H1 (cell line): ENCODE measurements around the gene LRP3. TPM values are rescaled to one million over a fixed set of nuclear protein-coding genes. Genes with fewer than 3 reads are reported as not detected.

ENCODE experiments used
- ASH2L ChIP-seq: fragments of 200-600, 300-600 bp; sonication (generic); IDR thresholded peaks from one replicate; pipeline ENCODE4 v1.7.1; 2017; ENCODE audit warnings: low read length
- BACH1 ChIP-seq: IDR thresholded peaks from 2 replicates; pipeline ENCODE4 v1.6.1; 2012; ENCODE audit warnings: low read length, improper control_type of control experiment
- CHD2 ChIP-seq: IDR thresholded peaks from 2 replicates; pipeline ENCODE4 v1.6.1; 2012; ENCODE audit warnings: low read length, improper control_type of control experiment
- HDAC2 ChIP-seq, 2 experiments: fragments of 300-600 bp in 1 of 2; sonication (generic) in 1 of 2; IDR thresholded peaks; 2 replicates each; pipeline ENCODE4 v1.6.1; 2011 to 2012; ENCODE audit warnings: low read depth in 2 of 2, low read length in 2 of 2, mild to moderate bottlenecking in 2 of 2, moderate library complexity in 2 of 2, borderline replicate concordance in 1 of 2, inconsistent platforms in 1 of 2
- KDM1A ChIP-seq: fragments of 200-600, 300-600 bp; sonication (generic); IDR thresholded peaks from 2 replicates; pipeline ENCODE4 v1.7.1; 2016; ENCODE audit warnings: mild to moderate bottlenecking, low read length, borderline replicate concordance
- KDM4A ChIP-seq: IDR thresholded peaks from one replicate; pipeline ENCODE4 v1.7.1; 2012; ENCODE audit warnings: low read depth, mild to moderate bottlenecking, moderate library complexity, low read length, inconsistent platforms; ENCODE audit not compliant: severe bottlenecking
- RFX5 ChIP-seq: IDR thresholded peaks from 2 replicates; pipeline ENCODE4 v1.6.1; 2011; ENCODE audit warnings: low read depth, low read length, improper control_type of control experiment, borderline replicate concordance
- SP4 ChIP-seq: IDR thresholded peaks from 2 replicates; pipeline ENCODE4 v1.6.1; 2012; ENCODE audit warnings: low read length, inconsistent platforms
- ZNF274 ChIP-seq: IDR thresholded peaks from 2 replicates; pipeline ENCODE4 v1.7.0; 2012; ENCODE audit warnings: low read length, borderline replicate concordance; ENCODE audit errors: extremely low read depth
- polyA plus RNA-seq, 7 experiments: library from polyadenylated mRNA; depleted of rRNA in 3 of 7; stranded (reverse) in 5 of 7; unstranded in 2 of 7; fragments of >200 nt in 5 of 7; fragments of 200-250 nt in 2 of 7; gene quantifications; 1 replicate in 5 of 7; 2 replicates in 1 of 7; 4 replicates in 1 of 7; pipeline versions ENCODE4 v1.2.1 to v1.2.3, GENCODE V29; 2011 to 2013; ENCODE audit warnings: missing spikeins in 2 of 7, mixed read lengths in 2 of 7
- total RNA-seq: library from RNA; stranded (reverse); fragmentation: NEBNext Ultra II Directional; extraction: Animal tissue kit (Norgen Biotek cat#: 25700); gene quantifications from 2 replicates; pipeline ENCODE4 v1.2.1, GENCODE V29; 2021
- TF ChIP-seq, protein P1 (sequence below): fragments of 300-600 bp; sonication (generic); IDR thresholded peaks from 2 replicates; pipeline ENCODE4 v1.7.1; 2012; ENCODE audit warnings: low read length, moderate library complexity, mild to moderate bottlenecking, inconsistent platforms; ENCODE audit not compliant: insufficient replicate concordance

The LRP3 gene
- total and polyA plus RNA-seq, 2 of the 8 experiments (the other 6 are each of a cell fraction or from before 2014, with no cell fraction given) = 30.3 to 33.7 TPM

DNA sequence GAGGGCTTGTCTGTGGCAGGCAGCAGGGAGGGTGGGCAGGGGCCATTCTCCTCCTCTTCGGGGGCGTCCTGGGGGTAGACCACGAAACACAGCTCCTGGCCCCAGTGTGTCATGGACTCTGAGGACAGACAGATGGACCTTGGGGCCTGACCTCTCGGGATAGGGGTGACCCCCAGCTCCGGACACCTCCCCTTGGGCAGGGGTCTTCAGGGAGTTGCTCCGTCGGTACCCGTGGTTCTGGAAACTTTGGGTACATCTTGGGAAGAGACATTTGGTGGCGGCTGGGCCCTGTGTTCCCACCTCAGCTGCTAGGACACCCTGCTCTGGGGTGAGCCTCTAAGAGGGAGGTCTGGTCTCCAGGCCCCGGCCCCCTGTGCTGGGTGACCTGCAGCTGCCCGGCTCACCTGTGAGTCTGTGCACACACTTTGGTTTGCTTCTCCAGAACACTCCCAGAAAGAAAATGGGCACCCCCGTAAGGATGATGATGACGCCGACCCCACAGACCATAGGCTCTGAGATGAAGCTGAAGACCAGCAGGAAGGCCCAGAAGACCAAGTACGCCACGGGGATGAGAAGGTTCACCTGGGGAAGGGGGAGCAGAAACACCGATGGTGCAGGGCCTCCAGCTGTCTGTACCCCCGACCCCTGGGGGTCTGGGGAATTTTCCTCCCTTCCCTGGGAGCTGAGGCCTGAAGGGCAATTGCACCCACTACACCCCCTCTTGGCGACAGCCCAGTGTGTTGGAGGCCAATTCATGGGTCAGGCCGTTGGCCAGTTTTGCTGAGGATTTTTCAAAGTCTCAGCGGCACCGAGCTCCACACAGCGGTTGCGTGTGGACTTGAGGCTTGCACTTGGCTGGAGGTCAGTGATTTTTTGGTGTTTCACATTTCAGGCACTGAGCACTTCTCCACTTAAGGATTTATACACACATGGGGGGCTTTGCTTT is 15.0 kb downstream of the LRP3 start (continued):
- TF ChIP-seq, protein P1, sequence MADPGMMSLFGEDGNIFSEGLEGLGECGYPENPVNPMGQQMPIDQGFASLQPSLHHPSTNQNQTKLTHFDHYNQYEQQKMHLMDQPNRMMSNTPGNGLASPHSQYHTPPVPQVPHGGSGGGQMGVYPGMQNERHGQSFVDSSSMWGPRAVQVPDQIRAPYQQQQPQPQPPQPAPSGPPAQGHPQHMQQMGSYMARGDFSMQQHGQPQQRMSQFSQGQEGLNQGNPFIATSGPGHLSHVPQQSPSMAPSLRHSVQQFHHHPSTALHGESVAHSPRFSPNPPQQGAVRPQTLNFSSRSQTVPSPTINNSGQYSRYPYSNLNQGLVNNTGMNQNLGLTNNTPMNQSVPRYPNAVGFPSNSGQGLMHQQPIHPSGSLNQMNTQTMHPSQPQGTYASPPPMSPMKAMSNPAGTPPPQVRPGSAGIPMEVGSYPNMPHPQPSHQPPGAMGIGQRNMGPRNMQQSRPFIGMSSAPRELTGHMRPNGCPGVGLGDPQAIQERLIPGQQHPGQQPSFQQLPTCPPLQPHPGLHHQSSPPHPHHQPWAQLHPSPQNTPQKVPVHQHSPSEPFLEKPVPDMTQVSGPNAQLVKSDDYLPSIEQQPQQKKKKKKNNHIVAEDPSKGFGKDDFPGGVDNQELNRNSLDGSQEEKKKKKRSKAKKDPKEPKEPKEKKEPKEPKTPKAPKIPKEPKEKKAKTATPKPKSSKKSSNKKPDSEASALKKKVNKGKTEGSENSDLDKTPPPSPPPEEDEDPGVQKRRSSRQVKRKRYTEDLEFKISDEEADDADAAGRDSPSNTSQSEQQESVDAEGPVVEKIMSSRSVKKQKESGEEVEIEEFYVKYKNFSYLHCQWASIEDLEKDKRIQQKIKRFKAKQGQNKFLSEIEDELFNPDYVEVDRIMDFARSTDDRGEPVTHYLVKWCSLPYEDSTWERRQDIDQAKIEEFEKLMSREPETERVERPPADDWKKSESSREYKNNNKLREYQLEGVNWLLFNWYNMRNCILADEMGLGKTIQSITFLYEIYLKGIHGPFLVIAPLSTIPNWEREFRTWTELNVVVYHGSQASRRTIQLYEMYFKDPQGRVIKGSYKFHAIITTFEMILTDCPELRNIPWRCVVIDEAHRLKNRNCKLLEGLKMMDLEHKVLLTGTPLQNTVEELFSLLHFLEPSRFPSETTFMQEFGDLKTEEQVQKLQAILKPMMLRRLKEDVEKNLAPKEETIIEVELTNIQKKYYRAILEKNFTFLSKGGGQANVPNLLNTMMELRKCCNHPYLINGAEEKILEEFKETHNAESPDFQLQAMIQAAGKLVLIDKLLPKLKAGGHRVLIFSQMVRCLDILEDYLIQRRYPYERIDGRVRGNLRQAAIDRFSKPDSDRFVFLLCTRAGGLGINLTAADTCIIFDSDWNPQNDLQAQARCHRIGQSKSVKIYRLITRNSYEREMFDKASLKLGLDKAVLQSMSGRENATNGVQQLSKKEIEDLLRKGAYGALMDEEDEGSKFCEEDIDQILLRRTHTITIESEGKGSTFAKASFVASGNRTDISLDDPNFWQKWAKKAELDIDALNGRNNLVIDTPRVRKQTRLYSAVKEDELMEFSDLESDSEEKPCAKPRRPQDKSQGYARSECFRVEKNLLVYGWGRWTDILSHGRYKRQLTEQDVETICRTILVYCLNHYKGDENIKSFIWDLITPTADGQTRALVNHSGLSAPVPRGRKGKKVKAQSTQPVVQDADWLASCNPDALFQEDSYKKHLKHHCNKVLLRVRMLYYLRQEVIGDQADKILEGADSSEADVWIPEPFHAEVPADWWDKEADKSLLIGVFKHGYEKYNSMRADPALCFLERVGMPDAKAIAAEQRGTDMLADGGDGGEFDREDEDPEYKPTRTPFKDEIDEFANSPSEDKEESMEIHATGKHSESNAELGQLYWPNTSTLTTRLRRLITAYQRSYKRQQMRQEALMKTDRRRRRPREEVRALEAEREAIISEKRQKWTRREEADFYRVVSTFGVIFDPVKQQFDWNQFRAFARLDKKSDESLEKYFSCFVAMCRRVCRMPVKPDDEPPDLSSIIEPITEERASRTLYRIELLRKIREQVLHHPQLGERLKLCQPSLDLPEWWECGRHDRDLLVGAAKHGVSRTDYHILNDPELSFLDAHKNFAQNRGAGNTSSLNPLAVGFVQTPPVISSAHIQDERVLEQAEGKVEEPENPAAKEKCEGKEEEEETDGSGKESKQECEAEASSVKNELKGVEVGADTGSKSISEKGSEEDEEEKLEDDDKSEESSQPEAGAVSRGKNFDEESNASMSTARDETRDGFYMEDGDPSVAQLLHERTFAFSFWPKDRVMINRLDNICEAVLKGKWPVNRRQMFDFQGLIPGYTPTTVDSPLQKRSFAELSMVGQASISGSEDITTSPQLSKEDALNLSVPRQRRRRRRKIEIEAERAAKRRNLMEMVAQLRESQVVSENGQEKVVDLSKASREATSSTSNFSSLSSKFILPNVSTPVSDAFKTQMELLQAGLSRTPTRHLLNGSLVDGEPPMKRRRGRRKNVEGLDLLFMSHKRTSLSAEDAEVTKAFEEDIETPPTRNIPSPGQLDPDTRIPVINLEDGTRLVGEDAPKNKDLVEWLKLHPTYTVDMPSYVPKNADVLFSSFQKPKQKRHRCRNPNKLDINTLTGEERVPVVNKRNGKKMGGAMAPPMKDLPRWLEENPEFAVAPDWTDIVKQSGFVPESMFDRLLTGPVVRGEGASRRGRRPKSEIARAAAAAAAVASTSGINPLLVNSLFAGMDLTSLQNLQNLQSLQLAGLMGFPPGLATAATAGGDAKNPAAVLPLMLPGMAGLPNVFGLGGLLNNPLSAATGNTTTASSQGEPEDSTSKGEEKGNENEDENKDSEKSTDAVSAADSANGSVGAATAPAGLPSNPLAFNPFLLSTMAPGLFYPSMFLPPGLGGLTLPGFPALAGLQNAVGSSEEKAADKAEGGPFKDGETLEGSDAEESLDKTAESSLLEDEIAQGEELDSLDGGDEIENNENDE = no peak
- TF ChIP-seq CHD2 (no peak), ZNF274 (no peak), BACH1 (no peak), KDM1A (no peak), ASH2L (no peak), SP4 (no peak), RFX5 (no peak), HDAC2 (IDR thresholded peaks at IDR 0.05; ENCODE audit: borderline replicate concordance in 1 of 2, low read depth in 2 of 2, low read length in 2 of 2) (no peak), KDM4A (no peak)
